Psoas muscle (tissue), 8 donors: ENCODE data around the gene ZMYND11. TPM values are rescaled to one million over a fixed set of nuclear protein-coding genes. Genes with fewer than 3 reads are reported as not detected.

Experiments
- ATAC-seq, 4 donors: fragments of 200-7000 bp; cut with Tn5 transposase; one replicate each; pipeline ENCODE4 v1.9.1; 2020; ENCODE audit warnings: moderate library complexity in 3 of 4, mild to moderate bottlenecking in 2 of 4
- DNase-seq, 2 donors: peaks; one replicate each; pipeline ENCODE4 v3.0.0-alpha.2; 2020
- H3K27ac ChIP-seq: fragments of 200-600 bp; one replicate; pipeline ENCODE4 v1.8.0; 2022
- H3K27me3 ChIP-seq, 3 donors: fragments of 200-600 bp in 1 of 3; one replicate each; pipeline versions ENCODE4 v1.6.1 to v1.8.0; 2013 to 2022; ENCODE audit warnings: low read length in 2 of 3, mild to moderate bottlenecking in 2 of 3, moderate library complexity in 1 of 3; ENCODE audit not compliant: insufficient read depth in 3 of 3
- H3K36me3 ChIP-seq, 2 donors: fragments of 200-600 bp in 1 of 2; one replicate each; pipeline versions ENCODE4 v1.6.1 to v1.8.0; 2013 to 2022; ENCODE audit warnings: low read depth in 1 of 2, mild to moderate bottlenecking in 1 of 2, moderate library complexity in 1 of 2; ENCODE audit not compliant: insufficient read depth in 1 of 2
- H3K4me1 ChIP-seq: fragments of 200-600 bp; one replicate; pipeline ENCODE4 v1.8.0; 2022
- H3K4me3 ChIP-seq: fragments of 200-600 bp; one replicate; pipeline ENCODE4 v1.8.0; 2022; ENCODE audit warnings: mild to moderate bottlenecking
- H3K9me3 ChIP-seq: fragments of 200-600 bp; one replicate; pipeline ENCODE4 v1.8.0; 2022
- WGBS, 3 donors: extraction: QIAGEN DNeasy Blood & Tissue Kit; methylation state at CpG; one replicate each; pipeline versions ENCODE4 v1.1.6 to v1.1.7; 2013; 5-methylcytosine and 5-hydroxymethylcytosine counted together
- intact Hi-C, 2 donors: fragments of 100-400 bp; cut with DNase I; formaldehyde crosslinking; loops; one replicate each; pipeline versions ENCODE4 v1.11.0 to v1.14.2; 2022
- polyA plus RNA-seq, 3 donors: library from polyadenylated mRNA; stranded (reverse); fragments of 200-250 nt; gene quantifications; one replicate each; pipeline ENCODE4 v1.2.3, GENCODE V29; 2013
- total RNA-seq, 4 donors: library from RNA; stranded (reverse); fragmentation: NEBNext Ultra II Directional in 2 of 4; extraction: Animal tissue kit (Norgen Biotek cat#: 25700) in 2 of 4; gene quantifications; one replicate each; pipeline versions ENCODE4 v1.2.1 to v1.2.4, GENCODE V29; 2021 to 2023
- TF ChIP-seq, protein P1 (sequence below): fragments of 200-600 bp; IDR thresholded peaks from one replicate; pipeline ENCODE4 v1.8.0; 2022; ENCODE audit warnings: antibody characterized with exemption
- donor health status: healthy with polysubstance abuse.
- donor health status: DM: no; HTN: no; CAD: no; lungs with moderate emphysema.
- donor health status: Bipolar disorder and iron deficiency.
- donor health status: healthy.
- donor health status: DM: yes; HTN: yes; CAD: no.
- donor health status: DM: no; HTN: no; CAD: no.
- donor health status: DM: no; HTN: no; CAD: no.
- donor health status: DM: yes; HTN: yes; CAD: no.

The ZMYND11 gene
- total and polyA plus RNA-seq, 7 donors = 27.2 to 75.9 (median 60.3) TPM

DNA sequence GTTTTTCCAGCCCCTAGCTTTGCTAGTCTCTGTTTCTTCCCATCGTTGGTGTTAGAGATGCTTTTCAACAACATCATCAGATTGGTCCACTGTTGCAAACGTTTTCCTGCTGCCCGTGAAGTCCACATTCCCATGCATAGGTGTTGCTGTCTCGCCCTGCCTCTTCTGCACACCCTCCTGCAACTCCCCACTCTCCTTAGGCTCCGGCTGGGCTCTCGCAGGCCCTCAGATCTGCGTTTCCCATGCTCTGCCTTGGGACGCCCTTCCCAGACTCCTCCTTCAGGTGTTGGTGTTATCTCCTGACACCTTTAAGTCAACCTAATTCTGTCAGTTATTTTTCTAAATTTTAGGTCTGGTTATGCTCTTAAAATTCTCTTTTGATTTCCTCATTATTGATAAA, 55.0 kb downstream of the ZMYND11 start:
- peaks cover 0 to 16% of the 10 kb centered on the region in 2 donors for H3K36me3 ChIP-seq
- H3K9me3 ChIP-seq = no peaks in the 10 kb centered on the region
- H3K4me1 ChIP-seq = peaks cover 11% of the 10 kb centered on the region
- DNase-seq = no peak
- intact Hi-C loops = no loop called here
- H3K4me3 ChIP-seq = no peak overlapping the region
- no peaks in the 10 kb centered on the region for H3K27me3 ChIP-seq
- 87 to 90% (median 89%) methylated on average over 8 of the region's 8 CpGs for WGBS, 3 donors
- no peak for ATAC-seq
- TF ChIP-seq, protein P1, sequence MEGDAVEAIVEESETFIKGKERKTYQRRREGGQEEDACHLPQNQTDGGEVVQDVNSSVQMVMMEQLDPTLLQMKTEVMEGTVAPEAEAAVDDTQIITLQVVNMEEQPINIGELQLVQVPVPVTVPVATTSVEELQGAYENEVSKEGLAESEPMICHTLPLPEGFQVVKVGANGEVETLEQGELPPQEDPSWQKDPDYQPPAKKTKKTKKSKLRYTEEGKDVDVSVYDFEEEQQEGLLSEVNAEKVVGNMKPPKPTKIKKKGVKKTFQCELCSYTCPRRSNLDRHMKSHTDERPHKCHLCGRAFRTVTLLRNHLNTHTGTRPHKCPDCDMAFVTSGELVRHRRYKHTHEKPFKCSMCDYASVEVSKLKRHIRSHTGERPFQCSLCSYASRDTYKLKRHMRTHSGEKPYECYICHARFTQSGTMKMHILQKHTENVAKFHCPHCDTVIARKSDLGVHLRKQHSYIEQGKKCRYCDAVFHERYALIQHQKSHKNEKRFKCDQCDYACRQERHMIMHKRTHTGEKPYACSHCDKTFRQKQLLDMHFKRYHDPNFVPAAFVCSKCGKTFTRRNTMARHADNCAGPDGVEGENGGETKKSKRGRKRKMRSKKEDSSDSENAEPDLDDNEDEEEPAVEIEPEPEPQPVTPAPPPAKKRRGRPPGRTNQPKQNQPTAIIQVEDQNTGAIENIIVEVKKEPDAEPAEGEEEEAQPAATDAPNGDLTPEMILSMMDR = no peak
- no peak overlapping the region for H3K27ac ChIP-seq

DNA sequence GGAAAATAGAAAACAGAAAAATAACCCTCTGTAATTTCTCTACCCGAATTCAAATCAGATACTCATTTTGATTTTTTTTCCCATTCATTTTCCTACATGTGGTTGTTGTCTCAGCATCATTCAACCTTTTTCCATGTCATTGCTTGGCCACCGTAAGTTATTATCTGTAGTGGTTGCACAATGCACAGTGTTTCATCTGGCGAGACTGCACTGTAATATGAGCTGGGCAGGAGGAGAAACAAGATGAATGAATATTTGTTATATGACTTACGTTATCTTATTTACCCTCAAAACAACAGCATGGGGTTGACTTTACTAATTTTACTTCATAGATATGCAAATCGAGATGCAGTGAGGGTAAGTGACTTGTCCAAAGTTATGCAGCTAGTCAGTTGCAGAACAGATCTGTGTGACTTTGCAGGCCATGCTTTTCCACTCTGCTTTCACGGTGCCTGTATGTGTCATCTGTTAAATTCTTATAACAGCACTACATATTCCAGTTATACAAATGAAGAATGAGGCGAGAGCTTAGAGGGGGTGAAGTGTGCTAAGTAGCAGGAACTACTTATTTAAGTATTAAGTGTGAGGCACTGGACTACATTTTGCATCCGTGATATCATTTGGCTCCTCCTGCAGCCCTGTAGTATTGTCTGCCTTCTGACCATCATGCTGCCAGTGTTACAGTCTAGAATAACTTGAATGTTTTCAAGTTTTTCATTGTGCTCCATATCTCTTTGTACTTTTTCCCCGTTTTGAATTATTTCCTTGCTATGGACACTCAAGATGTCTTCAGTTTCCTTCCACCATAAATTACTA, 56.7 kb downstream of the ZMYND11 start:
- intact Hi-C loops = no loop called here
- peak; percentile 59 to 94 (median 88) for ATAC-seq

DNA sequence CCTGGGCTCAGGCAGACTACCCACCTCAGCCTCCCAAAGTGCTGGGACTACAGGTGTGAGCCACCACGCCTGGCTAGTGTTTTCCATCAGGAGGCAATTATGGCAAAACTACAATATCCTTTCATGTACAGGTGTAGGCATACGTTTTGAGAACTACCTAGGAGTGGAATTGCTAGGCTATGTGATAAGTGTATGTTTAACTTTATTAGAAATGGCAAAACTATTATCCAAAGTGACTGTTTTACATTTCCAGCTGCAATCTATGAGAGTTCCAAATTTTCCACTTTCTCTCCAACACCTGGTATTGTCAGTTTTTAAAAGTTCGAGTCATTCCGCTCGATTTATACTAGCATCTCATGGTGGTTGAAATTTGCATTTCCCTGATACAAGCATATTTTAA, 59.0 kb downstream of the ZMYND11 start:
- Histone ChIP-seq H3K27ac (no peak overlapping the region), H3K4me3 (no peak overlapping the region), H3K27me3 (no peaks in the 10 kb centered on the region), H3K4me1 (peaks cover 11% of the 10 kb centered on the region), H3K36me3 (peaks cover 0 to 9% of the 10 kb centered on the region in 2 donors), H3K9me3 (no peaks in the 10 kb centered on the region)
- 83 to 92% (median 87%) methylated on average over 5 of the region's 5 CpGs for WGBS, 3 donors
- ATAC-seq = no peak
- intact Hi-C loops = no loop called here
- TF ChIP-seq, protein P1 = no peak
- DNase-seq = no peak

More for the DNA sequence above, 56.7 kb downstream of the ZMYND11 start:
- no peaks in the 10 kb centered on the region for H3K9me3 ChIP-seq
- no peaks in the 10 kb centered on the region for H3K27me3 ChIP-seq
- peak in 1 of 2 donors; percentile 14 for DNase-seq
- H3K27ac ChIP-seq = no peak overlapping the region
- peaks cover 11% of the 10 kb centered on the region for H3K4me1 ChIP-seq
- H3K4me3 ChIP-seq = no peak overlapping the region
- TF ChIP-seq, protein P1 = no peak
- 50 to 63% (median 51%) methylated on average over 9 of the region's 9 CpGs for WGBS, 3 donors
- peaks cover 0 to 16% of the 10 kb centered on the region in 2 donors for H3K36me3 ChIP-seq

DNA sequence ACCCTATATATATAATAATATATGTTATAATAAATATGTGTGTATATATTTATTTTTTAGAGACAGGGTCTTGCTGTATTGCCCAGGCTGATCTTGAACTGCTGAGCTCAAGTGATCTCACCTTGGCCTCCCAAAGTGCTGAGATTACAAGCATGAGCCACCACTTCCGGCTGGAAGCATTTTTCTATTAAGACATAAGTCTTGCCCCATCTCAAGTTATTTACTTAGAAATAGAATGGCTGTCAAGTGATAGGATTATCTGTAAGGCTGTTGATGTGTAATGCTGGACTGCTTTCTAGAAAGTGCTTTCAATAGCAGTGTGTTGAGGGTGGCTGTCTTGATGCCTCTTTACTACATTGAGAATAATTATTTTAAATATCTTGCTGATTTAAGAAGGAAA, 65.2 kb downstream of the ZMYND11 start:
- Histone ChIP-seq H3K27ac (no peak overlapping the region), H3K36me3 (no peaks in the 10 kb centered on the region), H3K27me3 (no peaks in the 10 kb centered on the region), H3K4me3 (no peak overlapping the region), H3K9me3 (no peaks in the 10 kb centered on the region), H3K4me1 (no peaks in the 10 kb centered on the region)
- ATAC-seq (no peak), DNase-seq (no peak)
- intact Hi-C loops = no loop called here
- 84 to 100% (median 93%) methylated on average over 1 of the region's 1 CpG for WGBS, 3 donors
- TF ChIP-seq, protein P1 = no peak
